A673 (cell line): ENCODE results near the gene SPAG7. TPM values are rescaled to one million over a fixed set of nuclear protein-coding genes. Genes with fewer than 3 reads are reported as not detected.

Source experiments
- BruUV-seq: library from RNA; stranded (reverse); fragments of 400-500 nt; replicated peaks from 2 replicates; lab custom pipeline; 2021; lab: Mats Ljungman, UMichigan
- CTCF ChIA-PET: fragments of 300-600 bp; sonication (Branson Sonifier 250); formaldehyde crosslinking; loops from one replicate; lab custom pipeline; 2022; ENCODE audit warnings: antibody characterized with exemption; lab: Charles Lee
- POLR2A ChIA-PET: fragments of 300-600 bp; sonication (Branson Sonifier 250); formaldehyde crosslinking; loops from one replicate; lab custom pipeline; 2022; ENCODE audit warnings: antibody characterized with exemption; ENCODE audit not compliant: low non-redundant PET; lab: Charles Lee
- DNase-seq: peaks from one replicate; pipeline ENCODE4 v3.0.0-alpha.2; 2015; ENCODE audit warnings: low spot score
- H3K27ac ChIP-seq: fragments of 200-600 bp; sonication (generic); 2 replicates; pipeline ENCODE4 v1.5.1; 2016; ENCODE audit warnings: mixed run types, low read depth, mild to moderate bottlenecking, mixed read lengths, antibody characterized with exemption, low read length; ENCODE audit not compliant: poor library complexity, severe bottlenecking
- H3K27me3 ChIP-seq: fragments of 200-600 bp; sonication (generic); replicated peaks from 2 replicates; pipeline ENCODE4 v1.6.1; 2017; ENCODE audit warnings: mixed run types, low read depth, mild to moderate bottlenecking, mixed read lengths, antibody characterized with exemption, low read length; ENCODE audit not compliant: insufficient read depth, poor library complexity
- H3K36me3 ChIP-seq: fragments of 200-600 bp; sonication (generic); 2 replicates; pipeline ENCODE4 v1.6.1; 2016; ENCODE audit warnings: mixed run types, mild to moderate bottlenecking, mixed read lengths, antibody characterized with exemption, low read length; ENCODE audit not compliant: insufficient read depth, poor library complexity, severe bottlenecking
- H3K4me1 ChIP-seq: fragments of 200-600 bp; sonication (generic); 2 replicates; pipeline ENCODE4 v1.6.1; 2017; ENCODE audit warnings: mixed run types, mild to moderate bottlenecking, mixed read lengths, antibody characterized with exemption, low read length; ENCODE audit not compliant: insufficient read depth, poor library complexity, severe bottlenecking
- H3K4me3 ChIP-seq: fragments of 200-600 bp; sonication (generic); 2 replicates; pipeline ENCODE4 v1.5.1; 2016; ENCODE audit warnings: low read depth, mixed run types, mild to moderate bottlenecking, mixed read lengths, low read length; ENCODE audit not compliant: poor library complexity, severe bottlenecking
- H3K9me3 ChIP-seq: fragments of 200-600 bp; sonication (generic); 2 replicates; pipeline ENCODE4 v1.6.1; 2016; ENCODE audit warnings: mixed run types, low read depth, mild to moderate bottlenecking, mixed read lengths, antibody characterized with exemption, low read length; ENCODE audit not compliant: poor library complexity, severe bottlenecking
- CTCF ChIP-seq: fragments of 300-800, 200-600 bp; sonication (generic); conservative IDR thresholded peaks from 2 replicates; pipeline ENCODE4 v1.5.1; 2017; ENCODE audit warnings: low read depth, mild to moderate bottlenecking, antibody characterized with exemption, low read length, moderate library complexity, mixed read lengths
- EZH2 ChIP-seq: fragments of 200-600 bp; sonication (generic); IDR thresholded peaks from 2 replicates; pipeline ENCODE4 v1.6.1; 2017; ENCODE audit warnings: borderline replicate concordance, low read depth, mild to moderate bottlenecking, mixed read lengths, antibody characterized with exemption, low read length; ENCODE audit not compliant: poor library complexity, severe bottlenecking
- intact Hi-C: fragments of 100-400 bp; cut with micrococcal nuclease; formaldehyde crosslinking; loops from one replicate; pipeline ENCODE4 v1.10.0; 2022; ENCODE audit not compliant: unreplicated experiment
- total RNA-seq: library from RNA; stranded (reverse); gene quantifications from 2 replicates; pipeline ENCODE4 v1.2.3, GENCODE V29; 2021

The SPAG7 gene
- total RNA-seq, 1 experiment from 2014 or later, result 74.8 TPM

- POLR2A ChIA-PET, result no interaction called here
- BruUV-seq, result no TSS peak
- intact Hi-C loops, result no loop called here
- H3K27me3 ChIP-seq, result no peaks in the 10 kb centered on the region
- H3K27ac ChIP-seq, result no peak overlapping the region
- peaks cover 9% of the 10 kb centered on the region for H3K4me1 ChIP-seq
- no peak overlapping the region for H3K4me3 ChIP-seq
- no peaks in the 10 kb centered on the region for H3K9me3 ChIP-seq
- no peak for TF ChIP-seq EZH2
- TF ChIP-seq CTCF, result no peak
- DNase-seq, result no peak
- no peaks in the 10 kb centered on the region for H3K36me3 ChIP-seq
- CTCF ChIA-PET, result no interaction called here
Observed at GRCh38 chr17:4953451-4953961, 14.1 kb downstream of the SPAG7 start.

GRCh38 chr17:4951486-4951885, 16.1 kb downstream of the SPAG7 start:
- no TSS peak for BruUV-seq
- ChIA-PET POLR2A (interaction anchor here (0.6 kb wide), 1 partner anchor 16 kb away, joined by 3 read pairs; the partner anchor contains the start of gene SPAG7), CTCF (no interaction called here)
- no peaks in the 10 kb centered on the region for H3K9me3 ChIP-seq
- H3K4me1 ChIP-seq, result peaks cover 13% of the 10 kb centered on the region
- TF ChIP-seq CTCF, result no peak
- no peak for TF ChIP-seq EZH2
- H3K4me3 ChIP-seq, result no peak overlapping the region
- no peaks in the 10 kb centered on the region for H3K27me3 ChIP-seq
- peaks cover 6% of the 10 kb centered on the region for H3K36me3 ChIP-seq
- no peak for DNase-seq
- H3K27ac ChIP-seq, result no peak overlapping the region
- intact Hi-C loops, result no loop called here

GRCh38 chr17:4950746-4951204, 16.8 kb downstream of the SPAG7 start, which contains the start of gene ENO3:
TSS of gene ENO3 (plus strand) at chr17:4951119. CDS start at chr17:4951830, 711 bp downstream.
- POLR2A ChIA-PET, result no interaction called here
- intact Hi-C loops, result no loop called here

More at GRCh38 chr17:4950746-4951204, 16.8 kb downstream of the SPAG7 start, which contains the start of gene ENO3:
- no peak for DNase-seq
- H3K27ac ChIP-seq, result peak within 1 kb of the TSS; percentile 99
- TF ChIP-seq CTCF, result no peak
- TF ChIP-seq EZH2, result no peak
- peaks cover 20% of the 10 kb centered on the region for H3K4me1 ChIP-seq
- H3K36me3 ChIP-seq, result peaks cover 13% of the 10 kb centered on the region
- no TSS peak for BruUV-seq
- H3K4me3 ChIP-seq, result peak within 1 kb of the TSS; percentile 100
- no peaks in the 10 kb centered on the region for H3K27me3 ChIP-seq
- no peaks in the 10 kb centered on the region for H3K9me3 ChIP-seq
- CTCF ChIA-PET, result no interaction called here
